RWPE2 (cell line): ENCODE data around the gene OASL.

Experiments
- ATAC-seq: fragments of 200-7000 bp; cut with Tn5 transposase; 3 replicates; pipeline ENCODE4 v1.9.1; 2021; ENCODE audit warnings: low read depth
- DNase-seq: peaks from one replicate; pipeline ENCODE4 v3.0.0-alpha.2; 2020; ENCODE audit warnings: low spot score
- H3K27ac ChIP-seq: fragments of 450-650 bp; 2 replicates; pipeline ENCODE4 v1.5.1; 2017; ENCODE audit warnings: mild to moderate bottlenecking; ENCODE audit not compliant: poor library complexity, severe bottlenecking
- H3K27me3 ChIP-seq: fragments of 250-450 bp; sonication (Bioruptor Pico); 2 replicates; pipeline ENCODE4 v1.5.1; 2021; ENCODE audit warnings: mild to moderate bottlenecking, moderate library complexity; ENCODE audit not compliant: insufficient read depth, poor library complexity, severe bottlenecking
- H3K36me3 ChIP-seq: fragments of 250-450 bp; sonication (Bioruptor Pico); 2 replicates; pipeline ENCODE4 v1.5.1; 2020; ENCODE audit warnings: low read depth, mild to moderate bottlenecking, moderate library complexity
- H3K4me1 ChIP-seq: fragments of 250-450 bp; sonication (Bioruptor Pico); 2 replicates; pipeline ENCODE4 v1.5.1; 2021; ENCODE audit warnings: mild to moderate bottlenecking, moderate library complexity; ENCODE audit not compliant: insufficient read depth, poor library complexity, severe bottlenecking
- H3K4me3 ChIP-seq: fragments of 250-450 bp; sonication (Bioruptor Pico); 2 replicates; pipeline ENCODE4 v1.5.1; 2021; ENCODE audit warnings: mild to moderate bottlenecking, moderate library complexity; ENCODE audit not compliant: severe bottlenecking
- H3K9me3 ChIP-seq: fragments of 250-450 bp; sonication (Bioruptor Pico); 2 replicates; pipeline ENCODE4 v1.5.1; 2021; ENCODE audit warnings: mild to moderate bottlenecking, moderate library complexity; ENCODE audit not compliant: severe bottlenecking
- CTCF ChIP-seq: fragments of 450-650 bp; IDR thresholded peaks from one replicate; pipeline ENCODE4 v1.5.1; 2017; ENCODE audit warnings: mild to moderate bottlenecking, moderate library complexity; ENCODE audit not compliant: poor library complexity, severe bottlenecking

OASL gene

GRCh38 chr12:120970310-120970709 is 68.7 kb downstream of the OASL start:
- no peaks in the 10 kb centered on the region for H3K9me3 ChIP-seq
- H3K4me3 ChIP-seq = no peak overlapping the region
- no peaks in the 10 kb centered on the region for H3K36me3 ChIP-seq
- no peaks in the 10 kb centered on the region for H3K27me3 ChIP-seq
- DNase-seq (no peak), ATAC-seq (no peak)
- no peaks in the 10 kb centered on the region for H3K4me1 ChIP-seq
- no peak overlapping the region for H3K27ac ChIP-seq
- TF ChIP-seq CTCF = no peak
